CD4-positive, alpha-beta T cell treated with Interleukin-17A for 1 hour (primary cell): Measurements from ENCODE around the gene FUS.
"Not testable (repeated sequence)": the region's sequence is repeated elsewhere in the genome, so short reads cannot be mapped to it uniquely, and the experiment has no call there.

ENCODE experiments used
- DNase-seq: peaks from one replicate; pipeline ENCODE4 v3.0.0-alpha.2; 2020

Gene FUS

DNA sequence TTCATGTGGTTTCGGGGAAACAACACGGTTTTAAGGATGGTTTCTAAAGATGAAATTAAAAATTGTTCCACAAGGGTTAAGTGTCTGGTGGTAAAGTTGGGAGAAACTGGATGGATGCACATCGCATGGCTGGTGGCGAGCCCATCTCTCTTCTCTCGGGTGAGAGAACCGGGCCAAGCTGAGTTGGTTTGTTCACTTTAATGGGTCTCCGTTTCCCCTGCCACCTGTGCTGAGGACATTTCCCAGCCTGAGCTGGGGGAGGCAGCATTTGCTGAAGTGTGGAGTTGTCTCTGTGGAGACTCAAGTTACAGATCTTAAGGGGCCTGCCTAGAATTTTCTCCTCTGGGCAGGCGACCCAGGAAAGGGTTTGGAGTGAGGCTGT lies 7.9 kb downstream of the FUS start:
- DNase-seq = peak; percentile 2

DNA sequence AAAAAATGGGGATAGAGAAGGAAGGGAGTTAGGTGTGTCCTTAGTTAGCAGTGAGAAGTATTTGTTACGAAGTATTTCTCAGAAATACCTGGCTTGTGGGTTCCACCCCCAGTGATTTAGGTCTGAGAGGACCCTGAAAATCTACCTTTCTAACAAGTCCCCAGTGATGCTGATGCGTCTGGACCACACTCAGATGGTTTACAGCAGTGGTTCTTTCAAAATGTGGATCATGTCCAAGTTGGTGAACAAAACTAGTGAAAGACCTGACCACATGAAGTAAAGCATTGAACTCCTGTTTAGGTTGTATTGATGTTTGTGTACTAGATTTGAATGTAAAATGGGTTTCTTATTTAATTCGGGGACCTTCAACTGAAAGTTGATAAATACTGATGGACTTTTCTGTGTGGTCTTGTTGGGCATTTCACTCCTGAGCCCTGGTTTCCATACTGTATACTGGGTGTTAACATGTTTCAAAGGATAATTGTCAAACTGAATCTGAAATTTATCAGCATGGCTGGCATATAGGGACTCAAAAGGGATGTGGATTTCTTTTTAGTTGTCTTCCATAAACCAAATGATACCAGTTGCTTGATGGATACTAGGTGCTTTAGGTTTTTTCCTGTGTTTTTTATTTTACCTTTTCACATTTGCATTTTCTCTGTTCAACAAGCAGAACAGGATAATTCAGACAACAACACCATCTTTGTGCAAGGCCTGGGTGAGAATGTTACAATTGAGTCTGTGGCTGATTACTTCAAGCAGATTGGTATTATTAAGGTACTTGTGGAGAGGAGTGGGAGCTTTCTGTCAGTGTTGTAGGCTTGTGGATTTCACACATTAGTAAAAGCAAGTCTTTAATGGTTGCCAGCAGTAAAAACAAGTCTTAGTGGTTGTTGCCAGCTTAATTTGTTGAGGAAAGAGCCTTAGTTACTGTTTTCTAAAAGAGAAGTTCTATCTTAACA lies 8.8 kb downstream of the FUS start:
- peak; percentile 18 for DNase-seq

DNA sequence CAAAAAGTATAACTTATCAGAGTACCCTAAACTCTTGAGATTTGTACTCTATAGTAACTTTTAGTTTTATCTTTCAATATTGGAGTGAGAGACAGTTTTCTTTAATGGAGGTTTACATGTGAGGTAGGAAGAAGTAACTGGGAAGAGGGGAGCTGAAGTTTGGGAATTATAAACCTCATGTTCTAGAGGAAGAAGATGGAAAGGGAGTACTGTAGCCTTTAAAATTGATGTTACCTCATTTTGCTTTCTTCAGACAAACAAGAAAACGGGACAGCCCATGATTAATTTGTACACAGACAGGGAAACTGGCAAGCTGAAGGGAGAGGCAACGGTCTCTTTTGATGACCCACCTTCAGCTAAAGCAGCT lies 9.5 kb downstream of the FUS start:
- DNase-seq = no peak

DNA sequence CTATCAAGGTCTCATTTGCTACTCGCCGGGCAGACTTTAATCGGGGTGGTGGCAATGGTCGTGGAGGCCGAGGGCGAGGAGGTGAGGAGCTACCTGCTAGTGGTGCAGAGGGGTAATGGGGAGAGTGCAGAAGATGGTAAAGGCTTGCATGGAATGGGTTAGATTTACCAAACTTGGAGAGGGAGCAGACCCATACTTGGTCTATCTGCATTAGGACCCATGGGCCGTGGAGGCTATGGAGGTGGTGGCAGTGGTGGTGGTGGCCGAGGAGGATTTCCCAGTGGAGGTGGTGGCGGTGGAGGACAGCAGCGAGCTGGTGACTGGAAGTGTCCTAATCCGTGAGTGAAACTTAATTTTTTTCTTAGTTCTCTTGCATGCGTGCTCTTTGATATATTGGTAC lies 10.1 kb downstream of the FUS start:
- DNase-seq = no peak

DNA sequence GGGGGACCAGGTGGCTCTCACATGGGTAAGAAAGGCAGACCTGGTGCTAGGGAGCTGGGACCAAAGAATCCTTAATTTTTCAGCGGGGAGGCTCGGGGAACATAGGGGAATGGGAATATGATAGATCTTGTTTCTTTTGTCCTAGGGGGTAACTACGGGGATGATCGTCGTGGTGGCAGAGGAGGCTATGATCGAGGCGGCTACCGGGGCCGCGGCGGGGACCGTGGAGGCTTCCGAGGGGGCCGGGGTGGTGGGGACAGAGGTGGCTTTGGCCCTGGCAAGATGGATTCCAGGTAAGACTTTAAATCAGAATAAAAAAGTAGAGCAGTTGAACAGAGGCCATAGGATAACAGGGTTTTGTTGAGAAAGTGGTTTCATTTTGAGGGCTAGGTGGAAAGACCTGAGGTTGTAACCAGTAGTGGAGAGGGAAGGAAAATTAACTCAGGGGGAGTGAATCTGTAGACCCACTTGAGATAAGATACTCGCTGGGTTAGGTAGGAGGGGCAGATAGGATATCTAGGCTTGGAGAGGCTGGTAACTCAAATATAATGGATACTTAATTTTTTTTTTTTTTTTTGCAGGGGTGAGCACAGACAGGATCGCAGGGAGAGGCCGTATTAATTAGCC lies 11.0 kb downstream of the FUS start:
- DNase-seq = no peak

DNA sequence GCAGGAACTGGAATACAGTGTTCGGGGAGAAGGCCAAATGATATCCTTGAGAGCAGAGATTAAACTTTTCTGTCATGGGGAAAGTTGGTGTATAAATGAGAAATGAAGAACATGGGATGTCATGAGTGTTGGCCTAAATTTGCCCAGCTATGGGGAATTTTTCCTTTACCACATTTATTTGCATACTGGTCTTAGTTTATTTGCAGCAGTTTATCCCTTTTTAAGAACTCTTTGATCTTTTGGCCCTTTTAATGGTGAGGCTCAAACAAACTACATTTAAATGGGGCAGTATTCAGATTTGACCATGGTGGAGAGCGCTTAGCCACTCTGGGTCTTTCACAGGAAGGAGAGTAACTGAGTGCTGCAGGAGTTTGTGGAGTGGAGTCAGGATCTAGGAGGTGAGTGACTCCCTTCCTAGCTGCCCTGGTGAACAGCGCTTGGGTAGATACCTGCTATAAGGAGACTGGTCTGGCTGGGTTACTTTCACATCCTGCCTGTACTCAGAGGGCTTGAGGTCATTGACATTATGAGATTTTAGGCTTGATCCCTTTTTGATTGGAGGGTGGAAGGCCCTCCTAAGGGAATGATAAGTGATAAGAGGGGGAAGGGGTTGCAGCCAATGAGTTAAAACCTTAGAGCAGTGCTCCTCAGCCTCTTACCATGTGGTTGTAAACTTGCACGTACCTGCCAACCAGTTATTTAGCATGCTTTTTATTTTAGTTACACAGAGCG lies 11.9 kb downstream of the FUS start:
- no peak for DNase-seq

DNA sequence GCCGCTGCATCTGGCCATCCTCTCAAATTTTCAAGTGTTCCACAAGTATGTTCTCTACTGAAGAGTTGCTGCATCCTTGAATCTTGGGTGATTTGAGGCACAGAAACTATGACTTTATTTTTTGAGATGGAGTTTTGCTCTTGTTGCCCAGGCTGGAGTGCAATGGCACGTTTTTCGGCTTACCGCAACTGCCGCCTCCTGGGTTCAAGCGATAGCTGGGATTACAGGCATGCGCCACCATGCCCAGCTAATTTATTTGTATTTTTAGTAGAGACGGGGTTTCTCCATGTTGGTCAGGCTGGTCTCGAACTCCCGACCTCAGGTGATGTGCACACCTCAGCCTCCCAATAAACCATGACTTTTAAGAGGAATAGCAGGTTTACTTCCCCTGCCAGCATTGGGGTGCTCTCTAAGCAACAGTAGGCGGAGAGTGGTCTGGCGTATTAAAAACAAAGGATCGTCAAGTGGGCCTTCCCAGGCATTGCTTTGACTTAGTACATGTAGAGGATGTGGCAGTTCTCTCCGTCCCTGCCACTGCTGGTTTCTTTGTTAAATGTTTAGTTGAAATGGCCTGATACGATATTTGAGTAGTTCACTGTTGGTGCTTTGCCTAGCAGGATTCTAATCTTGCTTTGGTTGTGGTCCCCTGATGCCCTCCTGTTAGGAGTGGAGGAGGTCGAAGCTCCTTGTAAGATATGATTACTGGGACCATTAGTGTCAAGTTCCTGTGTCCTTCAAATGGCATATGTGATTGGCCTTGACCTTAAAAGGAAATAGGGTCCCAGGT lies 13.1 kb downstream of the FUS start:
- no peak for DNase-seq

DNA sequence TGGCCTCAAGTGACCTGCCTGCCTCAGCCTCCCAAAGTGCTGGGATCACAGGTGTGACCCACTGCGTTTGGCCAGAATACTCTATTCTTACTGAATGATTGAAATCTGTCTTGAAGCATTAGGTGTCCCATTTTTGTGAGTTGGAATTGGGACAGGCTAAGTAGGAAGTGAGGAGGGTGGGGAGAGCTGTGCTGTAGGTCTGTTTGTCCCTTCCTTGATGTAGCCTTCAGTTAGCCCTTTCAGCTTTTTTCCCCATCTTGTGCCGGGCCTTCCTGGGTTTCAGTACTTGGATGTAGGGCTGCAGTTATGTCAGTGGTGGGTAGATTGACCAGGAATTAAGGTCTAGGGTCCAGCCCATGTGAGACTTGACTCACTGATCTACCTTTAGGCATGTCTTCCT lies 13.9 kb downstream of the FUS start:
- DNase-seq = no peak

DNA sequence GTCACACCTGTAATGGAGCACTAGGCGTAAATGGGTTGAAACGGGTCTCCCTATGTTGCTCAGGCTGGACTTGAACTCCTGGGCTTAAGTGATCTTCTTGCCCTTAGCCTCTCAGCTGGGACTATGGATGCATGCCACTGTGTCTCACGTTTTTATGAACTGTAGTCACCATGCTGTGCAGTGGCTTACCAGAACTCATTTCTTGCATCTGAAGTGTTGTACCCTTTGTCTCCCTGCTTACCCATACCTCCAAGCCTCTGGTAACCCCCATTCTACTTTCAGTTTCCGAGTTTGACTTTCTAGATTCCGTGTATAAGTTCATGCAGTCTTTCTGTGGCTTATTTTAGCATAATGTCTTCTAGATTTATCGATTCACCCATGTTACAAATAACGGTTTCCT lies 15.0 kb downstream of the FUS start:
- DNase-seq = no peak

DNA sequence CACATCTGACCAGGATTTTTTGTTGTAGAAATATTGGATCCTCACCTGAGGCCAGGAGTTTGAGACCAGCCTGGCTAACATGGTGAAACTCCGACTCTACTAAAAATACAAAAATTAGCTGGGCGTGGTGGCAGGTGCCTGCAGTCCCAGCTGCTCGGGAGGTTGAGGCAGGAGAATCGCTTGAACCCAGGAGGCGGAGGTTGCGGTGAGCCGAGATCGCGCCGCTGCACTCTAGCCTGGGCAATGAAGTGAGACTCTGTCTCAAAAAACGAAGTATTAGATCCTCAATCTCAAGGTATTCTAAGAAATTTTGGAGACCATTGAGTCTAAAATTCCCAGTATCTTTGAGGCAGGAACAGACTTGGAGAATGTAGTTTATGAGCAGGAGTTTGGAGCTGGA lies 15.9 kb downstream of the FUS start:
- DNase-seq = not testable (repeated sequence)

DNA sequence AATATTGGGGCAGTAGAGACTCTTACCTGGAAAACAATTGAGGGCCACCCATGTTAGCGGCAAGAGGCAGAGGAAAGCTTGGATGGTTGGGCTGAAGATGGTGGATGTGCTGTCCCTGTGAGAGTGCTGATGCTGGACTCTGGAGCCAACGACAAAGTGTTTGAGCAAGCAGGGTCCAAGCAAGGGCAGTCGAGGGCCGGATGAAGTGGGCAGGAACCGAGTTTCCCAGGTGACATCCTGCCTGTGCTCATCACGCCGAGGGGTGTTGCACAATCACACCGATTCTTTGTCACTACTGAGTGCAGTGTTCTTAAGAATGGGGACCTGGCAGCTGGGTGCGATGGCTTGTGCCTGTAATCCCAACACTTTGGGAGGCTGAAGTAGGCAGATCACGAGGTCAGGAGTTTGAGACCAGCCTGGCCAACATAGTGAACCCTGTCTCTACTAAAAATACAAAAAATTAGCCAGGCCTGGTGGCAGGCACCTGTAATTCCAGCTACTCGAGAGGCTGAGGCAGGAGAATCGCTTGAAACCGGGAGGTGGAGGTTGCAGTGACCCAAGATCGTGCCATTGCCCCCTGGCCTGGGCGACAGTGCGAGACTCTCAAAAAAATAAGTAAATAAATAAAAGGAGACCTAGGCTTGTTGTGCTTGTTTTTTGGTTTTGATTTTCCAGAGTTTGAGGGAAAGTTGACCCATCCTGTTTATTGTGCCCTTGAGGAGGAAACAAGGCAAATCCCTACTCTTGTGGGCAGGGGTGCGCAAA lies 16.6 kb downstream of the FUS start:
- DNase-seq = no peak

DNA sequence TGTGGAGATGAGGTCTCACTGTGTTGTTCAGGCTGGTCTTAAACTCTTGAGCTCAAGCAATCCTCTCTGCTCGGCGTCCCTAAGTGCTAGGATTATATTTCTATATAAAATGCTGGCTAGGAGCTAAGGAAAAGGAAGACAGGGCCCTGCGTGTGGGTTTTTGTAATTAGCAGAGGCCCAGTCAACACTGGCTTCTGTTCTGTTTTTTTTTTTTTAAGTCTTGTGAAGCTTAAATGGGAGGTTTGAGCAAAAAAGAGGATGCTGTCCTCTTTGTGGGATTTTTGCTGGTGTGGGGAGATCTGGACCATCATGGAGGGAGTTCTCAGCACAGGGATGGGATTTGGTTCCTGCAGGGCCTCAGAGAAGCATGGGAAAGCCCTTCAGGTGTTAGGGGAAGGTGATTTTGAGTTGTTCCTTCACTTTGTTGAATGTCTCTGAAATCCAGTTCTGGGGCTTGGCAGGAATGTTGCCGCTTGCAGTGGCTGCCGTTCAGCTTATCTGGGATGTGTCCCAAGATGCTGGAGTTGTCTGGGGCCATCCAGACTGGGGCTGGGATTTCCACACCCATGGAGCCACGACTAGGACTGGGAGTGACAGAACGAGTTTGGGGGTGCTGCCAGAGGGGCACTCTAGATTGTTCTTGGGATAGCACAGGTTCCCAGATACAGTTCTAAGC lies 18.4 kb downstream of the FUS start:
- DNase-seq = no peak

DNA sequence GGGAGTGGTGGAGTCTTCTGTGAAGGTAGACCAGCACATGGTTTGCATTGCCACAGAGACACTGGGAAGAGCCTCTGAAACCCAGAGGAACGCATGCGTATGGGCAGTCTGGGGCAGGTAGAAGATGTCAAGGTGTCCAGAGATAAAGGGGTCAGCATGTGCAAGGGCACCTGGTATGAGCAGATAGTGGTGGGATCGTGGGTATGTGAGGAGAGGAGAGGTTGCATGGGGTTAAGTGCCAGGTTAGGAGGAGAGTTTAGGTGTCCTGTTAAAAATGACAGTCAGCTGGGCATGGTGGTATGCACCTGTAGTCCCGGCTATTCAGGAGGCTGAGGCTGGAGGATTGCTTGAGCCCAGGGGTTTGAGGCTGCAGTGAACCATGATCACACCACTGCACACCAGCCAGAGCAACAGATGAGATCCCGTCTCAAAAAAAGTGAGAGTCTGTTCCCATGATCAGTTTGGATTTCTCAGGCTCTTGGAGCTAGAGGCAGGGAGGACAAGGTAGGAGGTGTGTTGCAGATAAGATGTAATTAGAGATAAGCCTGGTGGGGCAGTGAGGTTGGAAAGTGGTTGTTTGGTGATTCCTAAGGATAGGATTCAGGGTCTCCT lies 19.6 kb downstream of the FUS start:
- no peak for DNase-seq

DNA sequence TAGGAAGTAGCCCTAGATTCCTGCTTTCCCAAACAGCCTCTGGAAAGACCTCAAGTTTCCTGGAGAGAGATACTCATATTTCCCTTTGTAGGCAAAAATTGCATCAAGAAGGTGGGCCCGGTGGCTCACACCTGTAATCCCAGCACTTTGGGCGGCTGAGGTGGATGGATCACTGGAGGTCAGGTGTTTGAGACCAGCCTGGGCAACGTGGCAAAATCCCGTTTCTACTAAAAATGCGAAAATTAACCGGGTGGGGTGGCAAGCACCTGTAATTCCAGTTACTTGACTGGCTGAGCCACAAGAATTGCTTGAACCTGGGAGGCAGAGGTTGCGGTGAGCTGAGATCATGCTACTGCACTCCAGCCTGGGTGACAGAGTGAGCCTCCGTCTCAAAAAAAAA lies 20.2 kb downstream of the FUS start:
- DNase-seq = not testable (repeated sequence)

DNA sequence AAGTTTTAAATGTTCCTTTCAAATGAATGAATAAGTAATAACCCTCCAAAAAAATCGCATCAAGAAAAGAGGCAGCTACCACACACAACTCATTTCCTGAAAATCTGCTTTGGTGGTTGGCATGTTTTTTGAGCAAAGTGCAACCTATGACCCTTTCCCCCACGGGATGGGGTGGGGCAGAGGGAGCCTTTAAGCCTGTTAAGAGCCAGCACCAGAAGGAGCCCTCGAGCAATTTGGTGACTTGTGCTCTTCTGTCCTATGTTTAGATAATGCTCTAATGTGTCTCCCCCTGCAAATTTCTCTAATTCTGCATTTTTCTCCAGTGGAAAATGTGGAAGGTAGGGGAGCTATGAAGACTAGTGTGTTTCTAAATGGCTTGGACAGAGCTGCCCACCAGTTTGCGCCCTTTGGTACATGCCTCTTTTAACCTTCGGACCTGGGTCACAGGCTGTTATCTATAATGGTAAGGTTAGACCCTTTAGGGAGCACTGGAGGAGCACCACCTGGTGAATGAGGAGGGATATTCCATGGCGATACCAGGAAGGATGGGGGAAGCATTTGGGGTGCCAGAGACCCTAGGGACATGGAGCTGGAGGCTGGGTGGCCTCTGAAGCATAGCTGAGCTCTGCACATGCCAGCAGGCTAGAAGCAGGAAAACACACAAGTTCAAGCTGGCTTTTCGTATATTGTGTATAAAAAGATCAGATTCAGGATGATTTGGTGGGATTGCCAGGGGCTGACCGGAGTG lies 21.1 kb downstream of the FUS start:
- peak; percentile 60 for DNase-seq

DNA sequence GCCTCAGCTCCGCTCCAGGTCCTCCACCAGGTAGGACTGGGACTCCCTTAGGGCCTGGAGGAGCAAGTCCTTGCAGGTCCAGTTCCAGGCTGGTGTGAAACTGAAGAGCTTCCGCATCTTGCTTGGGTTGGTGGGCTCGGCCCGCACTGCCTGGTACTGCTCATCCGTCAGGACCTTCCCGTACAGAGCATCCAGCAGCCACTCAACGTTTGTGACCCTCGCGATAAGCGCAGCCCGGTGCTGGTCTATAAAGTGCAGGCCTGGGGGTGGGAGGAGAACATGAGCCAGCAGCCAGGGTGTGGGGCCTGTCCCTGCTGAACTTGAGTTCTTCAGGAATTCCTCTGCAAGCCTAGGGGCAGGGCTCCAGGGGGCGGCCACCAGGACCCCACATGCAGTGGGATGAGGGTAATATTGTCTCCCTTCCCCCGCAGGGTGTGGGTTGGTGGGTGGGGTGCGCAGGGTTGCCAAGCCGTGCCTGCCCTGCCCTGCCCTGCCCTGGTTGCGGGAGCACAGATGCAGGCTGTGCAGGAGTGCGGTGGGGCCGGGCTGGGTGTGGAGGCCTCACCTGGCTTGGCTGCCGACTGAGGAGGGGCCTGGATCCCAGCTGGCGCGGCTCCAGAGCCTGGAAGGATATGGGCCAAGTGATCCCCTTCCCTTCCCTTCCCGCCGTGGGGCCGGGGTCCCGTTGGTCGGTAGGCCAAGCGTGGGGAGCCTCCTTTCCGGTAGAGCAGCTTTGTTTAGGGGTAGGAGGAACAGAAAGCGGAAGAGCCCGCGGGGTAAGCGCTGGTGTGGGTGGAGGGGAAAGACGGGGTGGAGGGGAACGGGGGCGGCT lies 21.9 kb downstream of the FUS start:
- DNase-seq = peak; percentile 50

DNA sequence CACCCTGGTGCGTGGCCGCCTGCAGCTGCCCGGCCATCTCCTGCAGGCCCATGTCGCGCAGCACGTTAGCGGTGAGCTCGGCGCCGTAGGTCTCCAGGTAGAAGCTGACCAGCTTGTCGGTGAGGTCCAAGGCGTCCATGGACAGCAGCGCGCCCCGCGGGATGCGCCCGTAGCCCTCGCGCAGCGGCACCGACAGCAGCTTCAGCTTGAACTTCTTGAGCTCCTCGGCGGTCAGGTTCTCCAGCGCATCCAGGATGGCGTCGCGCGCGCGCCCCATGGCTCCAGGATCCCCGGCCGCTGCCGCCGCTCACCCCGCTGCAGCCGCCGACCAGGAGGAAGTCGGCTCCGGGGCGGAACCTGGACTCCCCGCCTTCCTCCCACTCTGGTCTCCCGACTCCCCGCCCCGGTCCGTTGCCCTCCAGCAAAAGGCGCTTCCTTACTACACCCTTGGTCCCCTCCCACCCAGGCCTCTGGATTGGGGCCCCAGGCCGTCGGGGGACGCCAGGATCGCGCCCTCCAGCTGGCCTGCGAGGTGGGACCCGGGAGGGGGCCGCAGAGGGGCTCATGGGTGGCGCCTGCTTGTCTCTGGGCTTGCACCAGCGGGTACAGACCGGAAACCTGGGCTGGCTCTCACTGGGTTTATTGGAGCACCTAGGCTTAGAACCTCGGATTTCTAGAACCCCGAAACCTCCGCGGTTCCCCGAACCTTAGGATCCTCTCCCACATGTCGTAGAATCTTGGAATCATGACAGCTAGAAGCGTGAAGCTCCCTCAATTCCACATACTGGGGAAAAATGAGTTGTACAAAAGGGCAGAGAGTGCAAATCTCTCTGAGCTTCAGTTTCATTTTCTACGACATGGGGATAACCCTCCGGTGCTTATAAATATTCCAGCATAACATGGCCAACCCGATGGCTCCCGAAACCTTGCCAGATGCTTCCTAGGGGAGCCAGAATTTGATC lies 22.8 kb downstream of the FUS start, which contains the start of gene PYCARD:
PYCARD (minus strand) TSS at position 347 of the 962 bp plus-strand sequence; CDS start at position 277, 70 bp downstream.
- DNase-seq = no peak
